HCT116 (cell line): ENCODE results near the gene GMDS. TPM values are rescaled to one million over a fixed set of nuclear protein-coding genes. Genes with fewer than 3 reads are reported as not detected.

Experiments used
- ATAC-seq: fragments of 200-7000 bp; cut with Tn5 transposase; 2 replicates; pipeline ENCODE4 v1.9.1; 2020; ENCODE audit warnings: mild to moderate bottlenecking, moderate library complexity
- BruUV-seq: library from RNA; stranded (reverse); fragments of 400-500 nt; replicated peaks from 2 replicates; lab custom pipeline; 2021; lab: Mats Ljungman, UMichigan
- CTCF ChIA-PET: fragments of 300-600 bp; sonication (Branson Sonifier 250); formaldehyde crosslinking; loops from one replicate; lab custom pipeline; 2021; ENCODE audit warnings: antibody characterized with exemption; lab: Charles Lee
- POLR2A ChIA-PET: fragments of 300-600, 350-600 bp; sonication (Branson Sonifier 250); formaldehyde crosslinking; loops from one replicate; lab custom pipeline; 2021; ENCODE audit warnings: antibody characterized with exemption; lab: Charles Lee
- RAD21 ChIA-PET, 2 experiments: fragments of 300-600 bp; sonication (Branson Sonifier 250); formaldehyde crosslinking; loops; one replicate each; lab custom pipeline; 2023; ENCODE audit warnings: low total read pairs in 2 of 2; ENCODE audit not compliant: uncharacterized antibody in 2 of 2, unreplicated experiment in 2 of 2, low non-redundant PET in 1 of 2; lab: Charles Lee
- DNase-seq: peaks from one replicate; pipeline ENCODE4 v3.0.0-alpha.2; 2010; ENCODE audit warnings: low read depth, low spot score
- H2AFZ ChIP-seq: fragments of 200-600 bp; shearing (Covaris generic), sonication (generic); 2 replicates; pipeline ENCODE4 v1.6.1; 2017; ENCODE audit warnings: low read depth, mixed run types, mixed read lengths, antibody characterized with exemption, low read length; ENCODE audit not compliant: poor library complexity, severe bottlenecking
- H3K27ac ChIP-seq: 2 replicates; pipeline ENCODE4 v1.5.1; 2012; ENCODE audit warnings: low read depth, low read length
- H3K27me3 ChIP-seq: fragments of 200-600 bp; sonication (generic); 2 replicates; pipeline ENCODE4 v1.6.1; 2016; ENCODE audit warnings: mixed run types, low read length, mixed read lengths; ENCODE audit not compliant: insufficient read depth
- H3K36me3 ChIP-seq, 2 experiments: fragments of 200-500 bp in 1 of 2; fragments of 200-600 bp in 1 of 2; sonication (Bioruptor generic) in 1 of 2; sonication (generic) in 1 of 2; 2 replicates each; pipeline versions ENCODE4 v1.5.1 to v1.6.1; 2014 to 2016; ENCODE audit warnings: low read length in 2 of 2, inconsistent platforms in 1 of 2, mixed read lengths in 1 of 2, mixed run types in 1 of 2; ENCODE audit not compliant: insufficient read depth in 2 of 2, control insufficient read depth in 1 of 2
- H3K4me1 ChIP-seq, 2 experiments: fragments of 200-600 bp in 1 of 2; sonication (generic) in 1 of 2; 2 replicates each; pipeline versions ENCODE4 v1.5.1 to v1.6.1; 2012 to 2017; ENCODE audit warnings: low read length in 2 of 2, inconsistent platforms in 1 of 2, mild to moderate bottlenecking in 1 of 2, mixed read lengths in 1 of 2, mixed run types in 1 of 2, moderate library complexity in 1 of 2; ENCODE audit not compliant: insufficient read depth in 2 of 2, control insufficient read depth in 1 of 2
- H3K4me2 ChIP-seq: fragments of 200-600 bp; sonication (generic); 2 replicates; pipeline ENCODE4 v1.6.1; 2017; ENCODE audit warnings: mixed run types, low read length, mixed read lengths
- H3K4me3 ChIP-seq, 2 experiments: fragments of 200-600 bp in 1 of 2; sonication (generic) in 1 of 2; replicated peaks in 1 of 2; 2 replicates each; pipeline ENCODE4 v1.5.1; 2011 to 2016; ENCODE audit warnings: low read length in 2 of 2, control low read depth in 1 of 2, low read depth in 1 of 2, mild to moderate bottlenecking in 1 of 2, mixed read lengths in 1 of 2, mixed run types in 1 of 2
- H3K79me2 ChIP-seq: fragments of 200-600 bp; sonication (generic); 2 replicates; pipeline ENCODE4 v1.6.1; 2017; ENCODE audit warnings: mild to moderate bottlenecking, mixed run types, low read length, moderate library complexity, mixed read lengths; ENCODE audit not compliant: insufficient read depth
- H3K9ac ChIP-seq: fragments of 200-600 bp; sonication (generic); 2 replicates; pipeline ENCODE4 v1.6.1; 2016; ENCODE audit warnings: low read length, mixed read lengths
- H3K9me2 ChIP-seq: fragments of 200-600 bp; sonication (generic), shearing (Covaris generic); 2 replicates; pipeline ENCODE4 v1.6.1; 2017; ENCODE audit warnings: mixed run types, mild to moderate bottlenecking, moderate library complexity; ENCODE audit not compliant: insufficient read depth
- H3K9me3 ChIP-seq, 2 experiments: fragments of 200-500 bp in 1 of 2; fragments of 200-600 bp in 1 of 2; sonication (Bioruptor generic) in 1 of 2; sonication (generic) in 1 of 2; 2 replicates each; pipeline ENCODE4 v1.6.1; 2014 to 2017; ENCODE audit warnings: low read length in 2 of 2, mixed read lengths in 2 of 2, inconsistent platforms in 1 of 2, low read depth in 1 of 2, mild to moderate bottlenecking in 1 of 2, mixed run types in 1 of 2, moderate library complexity in 1 of 2; ENCODE audit not compliant: control insufficient read depth in 1 of 2, insufficient read depth in 1 of 2
- H4K20me1 ChIP-seq: fragments of 200-600 bp; sonication (generic), shearing (Covaris generic); 2 replicates; pipeline ENCODE4 v1.6.1; 2017; ENCODE audit warnings: mixed run types, mild to moderate bottlenecking, moderate library complexity; ENCODE audit not compliant: insufficient read depth
- EGR1 ChIP-seq: IDR thresholded peaks from 2 replicates; pipeline ENCODE4 v1.6.1; 2012; ENCODE audit warnings: low read depth
- ELF1 ChIP-seq: IDR thresholded peaks from 2 replicates; pipeline ENCODE4 v1.6.1; 2012; ENCODE audit warnings: low read depth, borderline replicate concordance
- EZH2phosphoT487 ChIP-seq: fragments of 200-600 bp; IDR thresholded peaks from 2 replicates; pipeline ENCODE4 v1.6.1; 2018; ENCODE audit warnings: antibody characterized with exemption, borderline replicate concordance
- FOSL1 ChIP-seq: IDR thresholded peaks from 2 replicates; pipeline ENCODE4 v1.6.1; 2012; ENCODE audit warnings: low read depth
- JUND ChIP-seq: IDR thresholded peaks from 2 replicates; pipeline ENCODE4 v1.6.1; 2012
- POLR2A ChIP-seq: IDR thresholded peaks from 2 replicates; pipeline ENCODE4 v1.7.0; 2011; ENCODE audit warnings: borderline replicate concordance; ENCODE audit not compliant: insufficient read depth, insufficient read length; ENCODE audit errors: extremely low read depth
- POLR2AphosphoS5 ChIP-seq: IDR thresholded peaks from 2 replicates; pipeline ENCODE4 v1.6.1; 2011; ENCODE audit warnings: mild to moderate bottlenecking, low read depth, low read length, moderate library complexity
- RAD21 ChIP-seq: IDR thresholded peaks from 2 replicates; pipeline ENCODE4 v1.6.1; 2012; ENCODE audit warnings: low read depth, mild to moderate bottlenecking
- SIN3A ChIP-seq: IDR thresholded peaks from 2 replicates; pipeline ENCODE4 v1.6.1; 2012; ENCODE audit warnings: low read depth
- SP1 ChIP-seq: IDR thresholded peaks from 2 replicates; pipeline ENCODE4 v1.6.1; 2012; ENCODE audit warnings: low read depth
- TCF7L2 ChIP-seq: IDR thresholded peaks from 2 replicates; pipeline ENCODE4 v1.7.0; 2011; ENCODE audit warnings: borderline replicate concordance, inconsistent platforms; ENCODE audit not compliant: insufficient read depth, insufficient read length; ENCODE audit errors: extremely low read depth
- YY1 ChIP-seq: IDR thresholded peaks from 2 replicates; pipeline ENCODE4 v1.6.1; 2011; ENCODE audit warnings: low read length, low read depth, moderate library complexity, mild to moderate bottlenecking; ENCODE audit not compliant: insufficient replicate concordance; ENCODE audit errors: extremely low read depth
- ZFX ChIP-seq: fragments of 450-650 bp; IDR thresholded peaks from 2 replicates; pipeline ENCODE4 v1.6.1; 2017
- ZNF274 ChIP-seq: fragments of 200-500 bp; sonication (Bioruptor generic); IDR thresholded peaks from 2 replicates; pipeline ENCODE4 v1.6.1; 2014; ENCODE audit warnings: mild to moderate bottlenecking, low read depth, low read length, inconsistent platforms
- intact Hi-C: fragments of 100-400 bp; cut with micrococcal nuclease; formaldehyde crosslinking; loops from 2 replicates; pipeline ENCODE4 v1.10.0; 2022
- total RNA-seq: library from RNA; stranded (reverse); gene quantifications from one replicate; pipeline ENCODE4 v1.2.1, GENCODE V29; 2021; ENCODE audit not compliant: unreplicated experiment
- TF ChIP-seq, protein P1 (sequence below): IDR thresholded peaks from 2 replicates; pipeline ENCODE4 v1.6.1; 2011; ENCODE audit warnings: mild to moderate bottlenecking, low read length, moderate library complexity; ENCODE audit not compliant: insufficient replicate concordance; ENCODE audit errors: extremely low read depth
- TF ChIP-seq, protein P2 (sequence below): IDR thresholded peaks from 2 replicates; pipeline ENCODE4 v1.6.1; 2012
- TF ChIP-seq, protein P3 (sequence below): IDR thresholded peaks from 2 replicates; pipeline ENCODE4 v1.6.1; 2012
- TF ChIP-seq, protein P4 (sequence below), 3 experiments: fragments of 200-600 bp in 1 of 3; sonication (generic) in 1 of 3; IDR thresholded peaks in 2 of 3; conservative IDR thresholded peaks in 1 of 3; 2 replicates each; pipeline ENCODE4 v1.5.1; 2012 to 2017; ENCODE audit warnings: low read depth in 2 of 3, low read length in 2 of 3, antibody characterized with exemption in 1 of 3, borderline replicate concordance in 1 of 3, control low read depth in 1 of 3, mild to moderate bottlenecking in 1 of 3, mixed read lengths in 1 of 3, mixed run types in 1 of 3, moderate library complexity in 1 of 3; ENCODE audit not compliant: insufficient read depth in 1 of 3

GMDS gene
- total RNA-seq, 1 experiment from 2014 or later = 34.4 TPM

DNA sequence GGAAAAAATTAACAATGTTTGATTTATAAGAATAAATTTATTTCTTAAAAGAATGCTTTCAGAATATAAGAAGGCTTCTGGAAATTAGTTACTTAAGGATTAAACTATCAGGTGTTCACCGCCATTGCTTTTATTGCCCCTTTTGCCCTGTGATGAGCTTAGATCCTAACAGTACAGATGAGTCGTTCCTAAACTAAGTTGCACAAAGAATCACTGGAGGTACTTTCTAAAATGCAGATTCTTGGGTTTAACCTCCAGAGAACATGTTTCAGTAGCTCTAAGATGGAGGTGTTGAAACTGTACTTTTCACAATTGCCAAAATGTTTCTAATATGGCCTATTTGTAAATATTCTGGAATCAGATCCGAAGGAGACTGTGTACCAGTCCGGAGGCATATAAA lies 211.9 kb downstream of the GMDS start:
- no peak overlapping the region for H2AFZ ChIP-seq
- CTCF ChIA-PET = no interaction called here
- H3K79me2 ChIP-seq = no peaks in the 10 kb centered on the region
- H4K20me1 ChIP-seq = no peaks in the 10 kb centered on the region
- RAD21 ChIA-PET = no interaction called here
- H3K9me3 ChIP-seq = no peaks in the 10 kb centered on the region
- H3K27me3 ChIP-seq = no peaks in the 10 kb centered on the region
- H3K36me3 ChIP-seq = no peaks in the 10 kb centered on the region
- ATAC-seq = no peak
- BruUV-seq = no TSS peak
- no peak for DNase-seq
- POLR2A ChIA-PET = no interaction called here
- TF ChIP-seq EZH2phosphoT487 = no peak
- TF ChIP-seq ZNF274 = no peak
- TF ChIP-seq, protein P1, sequence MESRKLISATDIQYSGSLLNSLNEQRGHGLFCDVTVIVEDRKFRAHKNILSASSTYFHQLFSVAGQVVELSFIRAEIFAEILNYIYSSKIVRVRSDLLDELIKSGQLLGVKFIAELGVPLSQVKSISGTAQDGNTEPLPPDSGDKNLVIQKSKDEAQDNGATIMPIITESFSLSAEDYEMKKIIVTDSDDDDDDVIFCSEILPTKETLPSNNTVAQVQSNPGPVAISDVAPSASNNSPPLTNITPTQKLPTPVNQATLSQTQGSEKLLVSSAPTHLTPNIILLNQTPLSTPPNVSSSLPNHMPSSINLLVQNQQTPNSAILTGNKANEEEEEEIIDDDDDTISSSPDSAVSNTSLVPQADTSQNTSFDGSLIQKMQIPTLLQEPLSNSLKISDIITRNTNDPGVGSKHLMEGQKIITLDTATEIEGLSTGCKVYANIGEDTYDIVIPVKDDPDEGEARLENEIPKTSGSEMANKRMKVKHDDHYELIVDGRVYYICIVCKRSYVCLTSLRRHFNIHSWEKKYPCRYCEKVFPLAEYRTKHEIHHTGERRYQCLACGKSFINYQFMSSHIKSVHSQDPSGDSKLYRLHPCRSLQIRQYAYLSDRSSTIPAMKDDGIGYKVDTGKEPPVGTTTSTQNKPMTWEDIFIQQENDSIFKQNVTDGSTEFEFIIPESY = no peak
- no peak for TF ChIP-seq POLR2AphosphoS5
- no peak for TF ChIP-seq ZFX
- TF ChIP-seq JUND = no peak
- TF ChIP-seq FOSL1 = no peak
- no peak for TF ChIP-seq RAD21
- no peak for TF ChIP-seq EGR1
- TF ChIP-seq, protein P2, sequence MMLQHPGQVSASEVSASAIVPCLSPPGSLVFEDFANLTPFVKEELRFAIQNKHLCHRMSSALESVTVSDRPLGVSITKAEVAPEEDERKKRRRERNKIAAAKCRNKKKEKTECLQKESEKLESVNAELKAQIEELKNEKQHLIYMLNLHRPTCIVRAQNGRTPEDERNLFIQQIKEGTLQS = no peak
- no peak for TF ChIP-seq YY1
- TF ChIP-seq, protein P3, sequence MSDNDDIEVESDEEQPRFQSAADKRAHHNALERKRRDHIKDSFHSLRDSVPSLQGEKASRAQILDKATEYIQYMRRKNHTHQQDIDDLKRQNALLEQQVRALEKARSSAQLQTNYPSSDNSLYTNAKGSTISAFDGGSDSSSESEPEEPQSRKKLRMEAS = no peak
- TF ChIP-seq TCF7L2 = no peak
- TF ChIP-seq SP1 = no peak
- TF ChIP-seq, protein P4, sequence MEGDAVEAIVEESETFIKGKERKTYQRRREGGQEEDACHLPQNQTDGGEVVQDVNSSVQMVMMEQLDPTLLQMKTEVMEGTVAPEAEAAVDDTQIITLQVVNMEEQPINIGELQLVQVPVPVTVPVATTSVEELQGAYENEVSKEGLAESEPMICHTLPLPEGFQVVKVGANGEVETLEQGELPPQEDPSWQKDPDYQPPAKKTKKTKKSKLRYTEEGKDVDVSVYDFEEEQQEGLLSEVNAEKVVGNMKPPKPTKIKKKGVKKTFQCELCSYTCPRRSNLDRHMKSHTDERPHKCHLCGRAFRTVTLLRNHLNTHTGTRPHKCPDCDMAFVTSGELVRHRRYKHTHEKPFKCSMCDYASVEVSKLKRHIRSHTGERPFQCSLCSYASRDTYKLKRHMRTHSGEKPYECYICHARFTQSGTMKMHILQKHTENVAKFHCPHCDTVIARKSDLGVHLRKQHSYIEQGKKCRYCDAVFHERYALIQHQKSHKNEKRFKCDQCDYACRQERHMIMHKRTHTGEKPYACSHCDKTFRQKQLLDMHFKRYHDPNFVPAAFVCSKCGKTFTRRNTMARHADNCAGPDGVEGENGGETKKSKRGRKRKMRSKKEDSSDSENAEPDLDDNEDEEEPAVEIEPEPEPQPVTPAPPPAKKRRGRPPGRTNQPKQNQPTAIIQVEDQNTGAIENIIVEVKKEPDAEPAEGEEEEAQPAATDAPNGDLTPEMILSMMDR (IDR thresholded peaks at IDR 0.05 in 2 of 3, conservative IDR thresholded peaks at IDR 0.05 in 1 of 3; ENCODE audit: borderline replicate concordance in 1 of 3, insufficient read depth in 1 of 3, low read depth in 2 of 3, low read length in 2 of 3) = no peak
- TF ChIP-seq SIN3A = no peak
- TF ChIP-seq ELF1 = no peak
- TF ChIP-seq POLR2A = no peak
- H3K27ac ChIP-seq = no peak overlapping the region
- no peak overlapping the region for H3K4me2 ChIP-seq
- no peak overlapping the region for H3K4me3 ChIP-seq
- intact Hi-C loops = no loop called here
- no peak overlapping the region for H3K9ac ChIP-seq
- peaks cover 6 to 10% of the 10 kb centered on the region in 2 experiments; a peak in 3 of 4 replicates for H3K4me1 ChIP-seq
- H3K9me2 ChIP-seq = no peaks in the 10 kb centered on the region
